Pons (tissue), 1 donor: ENCODE results near the gene BDKRB1.

Experiments used
- DNase-seq: peaks from one replicate; pipeline ENCODE4 v3.0.0-alpha.2; 2016; ENCODE audit warnings: low spot score

Gene BDKRB1

DNA sequence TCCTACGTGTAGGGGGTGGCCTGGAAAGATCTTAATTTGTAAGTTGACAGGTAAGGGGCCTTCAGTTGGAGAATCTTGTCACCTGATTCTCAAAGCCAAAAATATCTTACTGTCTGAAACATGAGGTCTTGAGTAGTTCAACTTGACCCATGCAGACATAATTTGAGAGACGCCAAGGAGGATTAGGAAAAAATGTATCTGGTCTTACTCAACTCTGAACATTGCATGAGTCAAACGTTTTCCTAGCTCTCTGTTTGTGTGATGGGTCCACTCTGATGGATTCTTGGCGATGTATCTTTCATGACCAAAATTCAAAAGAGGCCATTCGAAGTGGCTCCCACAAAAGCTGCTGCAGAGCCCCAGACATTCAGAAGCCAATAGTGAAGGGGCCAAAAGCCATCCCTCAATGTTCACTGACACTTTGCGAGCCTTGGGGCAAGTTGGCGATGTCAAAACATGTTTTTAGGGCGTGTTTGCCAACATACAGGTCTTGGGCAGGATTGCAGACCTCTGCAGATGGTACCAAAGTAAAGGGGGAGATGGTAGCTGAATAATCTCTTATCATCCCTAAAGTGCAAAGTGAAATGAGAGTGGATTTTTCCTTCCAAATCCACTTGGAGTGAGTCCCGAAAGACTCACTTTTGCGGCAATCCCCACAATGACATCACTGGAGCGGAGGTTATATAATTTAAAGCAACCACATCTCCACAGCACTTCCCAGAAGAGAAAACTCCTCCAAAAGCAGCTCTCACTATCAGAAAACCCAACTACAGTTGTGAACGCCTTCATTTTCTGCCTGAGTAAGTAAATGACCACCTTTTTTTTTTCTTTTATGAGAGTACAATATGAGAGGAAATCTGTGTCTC, at the start of gene BDKRB1:
BDKRB1 (plus strand) TSS at position 710 of the 866 bp plus-strand sequence. CDS start 7,473 bp downstream, outside the sequence.
- no peak for DNase-seq

DNA sequence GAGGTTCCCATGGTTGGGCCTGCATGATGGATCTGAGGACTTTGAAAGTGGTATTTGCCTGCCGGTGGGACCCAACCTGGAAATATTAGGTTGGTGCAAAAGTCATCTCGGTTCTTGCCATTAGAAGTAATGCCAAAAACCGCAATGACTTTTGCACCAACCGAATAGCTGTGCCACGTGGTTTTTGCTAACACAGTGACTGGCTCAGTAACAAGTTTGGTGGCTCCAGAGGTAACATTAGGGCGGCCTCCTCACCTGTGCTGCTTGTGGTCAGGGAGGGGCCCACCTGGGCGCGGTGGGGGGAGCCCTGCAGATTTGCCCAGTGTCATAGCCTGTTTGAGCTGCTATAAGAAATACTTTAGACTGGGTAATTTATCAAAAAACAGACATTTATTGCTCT, 49.5 kb upstream of the BDKRB1 start:
- DNase-seq, result no peak

DNA sequence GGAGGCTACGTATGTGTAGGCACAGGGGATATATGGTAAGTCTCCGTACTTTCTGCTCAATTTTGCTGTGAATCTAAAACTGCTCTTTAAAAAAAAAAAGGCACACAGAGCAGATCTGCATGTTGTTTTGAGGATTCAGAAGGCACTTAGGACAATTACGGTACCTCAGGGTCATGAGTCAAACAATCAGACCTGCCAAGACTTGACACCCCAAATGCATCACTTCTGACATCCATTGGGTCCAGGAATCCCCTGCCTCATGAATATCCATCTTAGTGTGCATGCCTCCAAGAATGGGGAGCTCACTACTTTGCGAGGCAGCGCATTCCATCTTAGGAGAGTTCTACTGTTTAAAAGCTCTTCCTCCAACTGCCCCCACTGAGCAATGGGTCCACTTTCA, 48.3 kb upstream of the BDKRB1 start:
- DNase-seq, result no peak

DNA sequence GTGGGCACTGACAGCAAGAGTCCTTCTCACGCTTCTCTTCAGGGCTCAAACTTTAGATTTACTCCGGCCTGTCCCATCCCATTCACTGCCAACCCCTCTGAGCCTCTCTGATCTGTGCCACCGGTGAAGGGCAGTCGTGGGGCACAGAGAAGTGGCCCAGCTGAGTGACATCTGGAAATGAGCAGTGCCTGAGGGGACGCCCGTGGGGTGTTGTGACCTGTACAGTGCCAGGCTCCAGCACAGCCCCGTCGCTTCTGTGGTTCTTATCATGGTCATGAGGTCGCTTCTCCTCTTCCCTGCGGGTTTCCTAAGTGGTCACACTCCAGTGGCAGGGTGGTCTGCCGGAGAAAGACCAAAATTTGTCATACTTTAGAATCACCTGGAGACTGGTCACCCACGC, 47.3 kb upstream of the BDKRB1 start:
- DNase-seq, result no peak

DNA sequence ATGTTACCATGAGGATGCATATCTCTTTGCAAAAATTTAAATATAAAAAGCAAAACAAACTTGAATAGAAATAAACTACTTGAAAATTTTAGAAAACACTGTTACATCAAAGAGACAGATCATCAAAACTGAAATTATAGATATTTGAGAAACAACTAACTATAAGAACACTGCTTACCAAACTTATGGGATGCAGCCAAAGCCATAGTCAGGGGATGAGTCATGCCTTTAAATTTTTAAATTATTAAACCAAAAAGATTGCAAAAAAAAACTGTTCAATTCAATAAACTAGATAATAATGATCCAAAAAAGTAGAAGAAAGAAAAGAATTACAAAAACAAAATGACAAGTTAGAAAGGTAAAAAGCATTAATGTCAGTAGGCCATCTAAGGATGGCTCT, 43.9 kb upstream of the BDKRB1 start:
- no peak for DNase-seq

DNA sequence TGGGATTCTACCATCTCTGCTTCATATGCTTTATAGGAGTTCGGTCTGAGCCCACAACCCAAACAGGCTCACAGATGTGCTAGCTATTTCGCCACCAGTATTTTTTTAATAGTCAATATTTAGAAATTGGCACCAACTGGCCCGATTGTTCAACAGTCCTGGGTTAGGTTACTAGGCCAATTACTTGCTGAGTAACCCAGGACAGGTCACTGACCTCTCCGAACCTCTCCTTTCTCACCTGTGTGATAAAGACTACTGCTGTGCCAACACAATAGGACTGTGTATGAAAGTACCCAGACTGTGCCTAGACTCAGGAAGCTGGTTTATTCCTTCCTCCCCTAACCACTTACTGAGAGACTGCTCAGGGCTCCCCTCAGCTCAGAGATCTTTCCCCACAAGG, 43.1 kb upstream of the BDKRB1 start:
- DNase-seq, result no peak

DNA sequence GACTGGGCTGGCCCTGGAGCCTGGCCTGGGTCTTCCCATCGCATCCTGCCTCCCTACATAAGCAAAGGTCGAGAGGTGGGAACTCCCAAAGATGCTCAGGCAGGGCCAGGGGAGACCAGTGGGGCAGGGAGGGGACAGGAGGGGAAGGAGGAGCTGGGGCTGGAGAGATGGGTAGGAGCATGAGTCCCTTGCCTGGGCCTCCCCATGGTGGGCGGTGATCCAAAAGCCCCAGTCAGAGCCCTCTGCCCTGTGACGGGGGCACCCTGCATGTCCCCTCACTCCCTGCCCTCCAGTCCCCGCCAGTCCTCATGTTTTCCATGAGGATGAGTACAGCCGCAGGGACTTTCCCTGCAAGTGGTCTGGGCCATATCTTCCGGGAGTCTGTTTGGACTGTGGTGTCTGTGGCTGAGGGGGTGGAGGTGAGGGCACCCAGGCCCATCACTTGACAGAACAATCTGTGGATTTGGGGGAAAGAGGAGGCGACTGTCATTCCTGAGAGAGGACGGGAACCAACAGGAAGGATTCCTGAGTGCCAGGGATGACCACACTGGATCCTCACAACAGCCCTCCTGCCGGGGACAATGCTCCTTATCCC, 42.0 kb upstream of the BDKRB1 start:
- no peak for DNase-seq

DNA sequence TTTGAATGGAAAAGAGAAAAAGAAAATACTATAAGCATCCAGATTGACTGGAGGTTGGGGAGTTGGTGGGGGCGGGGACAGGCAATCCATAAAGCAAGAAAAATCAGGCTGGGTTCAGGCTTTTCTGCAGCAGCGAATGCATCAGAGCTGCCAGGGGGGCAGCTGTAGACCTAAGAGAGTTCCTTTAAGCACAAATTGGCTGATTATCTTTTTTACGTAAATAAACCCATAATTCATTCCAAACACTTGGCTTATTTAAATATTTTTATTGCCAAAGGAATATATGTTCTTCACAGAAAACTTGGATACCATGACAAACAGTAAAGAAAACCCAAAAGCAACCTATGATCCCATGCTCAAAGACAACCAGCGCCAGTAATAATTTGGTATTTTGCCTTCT, 41.2 kb upstream of the BDKRB1 start:
- no peak for DNase-seq

DNA sequence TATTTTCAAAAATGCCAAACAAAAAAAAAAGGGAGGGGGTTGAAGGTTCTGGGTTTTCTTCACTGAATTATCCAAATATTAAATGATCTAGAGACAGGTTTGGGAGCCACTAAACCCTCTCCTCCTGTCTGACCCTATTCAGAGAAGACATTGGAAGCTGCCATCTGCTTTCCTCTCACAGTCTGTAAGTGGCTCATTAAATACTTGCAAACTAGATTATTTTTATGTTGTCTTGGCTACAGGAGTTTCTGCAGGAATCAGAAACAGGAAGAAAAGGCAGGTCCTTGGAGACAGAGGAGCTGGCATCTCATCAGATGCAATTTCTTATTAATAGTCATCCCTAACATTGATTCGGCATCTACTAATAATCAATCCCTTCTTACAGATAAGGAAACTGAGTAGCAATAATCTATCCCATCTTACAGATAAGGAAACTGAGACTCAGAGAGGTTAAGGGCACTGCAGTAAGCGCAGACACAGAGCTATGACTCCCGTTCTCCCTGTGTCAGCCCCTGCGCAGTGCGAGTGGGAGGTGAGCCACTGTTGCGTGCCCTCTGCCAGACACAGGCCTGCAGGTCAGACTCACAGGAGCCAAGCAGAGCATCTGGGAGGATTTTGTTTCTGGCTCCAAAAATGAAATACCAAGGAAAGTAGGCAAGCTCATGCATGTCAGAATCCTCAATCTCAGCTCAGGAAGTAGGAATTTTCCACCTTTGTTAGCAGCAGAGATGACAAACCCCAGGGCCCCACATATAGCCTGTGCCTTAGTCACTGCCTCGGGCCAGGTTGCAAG, 40.4 kb upstream of the BDKRB1 start:
- DNase-seq, result no peak

DNA sequence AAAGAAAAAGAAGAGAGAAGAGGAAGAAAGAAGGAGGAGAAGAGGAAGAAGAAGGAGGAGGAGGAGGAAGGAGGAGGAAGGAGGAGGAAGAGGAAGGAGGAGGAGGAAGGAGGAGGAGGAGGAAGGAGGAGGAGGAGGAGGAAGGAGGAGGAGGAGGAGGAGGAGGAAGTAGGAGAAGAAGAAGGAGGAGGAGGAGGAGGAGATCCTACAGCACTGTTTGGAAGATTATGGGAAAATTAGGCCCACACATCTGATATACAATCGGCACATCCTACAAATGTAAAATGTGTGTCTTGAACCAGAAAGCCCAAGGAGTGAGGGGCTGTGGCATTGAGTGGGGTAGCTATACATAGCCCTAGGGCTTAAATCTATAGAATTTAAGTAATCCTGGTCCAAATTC, 39.4 kb upstream of the BDKRB1 start:
- no peak for DNase-seq

DNA sequence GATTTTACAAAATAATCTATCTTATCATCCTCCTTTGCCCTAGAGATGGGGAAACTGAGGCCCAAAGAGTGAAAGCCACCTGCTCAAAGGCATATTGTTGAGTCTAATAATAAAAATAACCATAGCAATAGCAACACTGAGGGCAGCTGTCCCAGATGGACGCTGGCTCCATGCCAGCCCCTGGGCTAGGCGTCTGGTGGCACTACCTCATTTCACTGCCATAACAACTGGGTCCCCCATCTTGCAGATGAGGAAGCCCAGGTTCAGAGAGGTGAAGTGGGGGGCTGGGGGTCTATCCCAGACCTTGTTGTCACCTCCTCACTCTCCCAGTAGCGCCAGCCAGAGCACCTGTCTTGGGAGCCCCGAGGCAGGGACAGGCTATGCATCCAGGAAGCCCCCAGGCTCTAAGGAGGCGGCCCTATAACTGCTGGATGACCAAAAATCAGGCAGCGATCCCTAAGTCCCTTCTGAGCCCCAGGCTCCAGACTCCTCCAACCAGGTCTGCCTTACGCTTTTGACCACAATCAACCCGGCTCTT, 38.6 kb upstream of the BDKRB1 start:
- DNase-seq, result no peak

DNA sequence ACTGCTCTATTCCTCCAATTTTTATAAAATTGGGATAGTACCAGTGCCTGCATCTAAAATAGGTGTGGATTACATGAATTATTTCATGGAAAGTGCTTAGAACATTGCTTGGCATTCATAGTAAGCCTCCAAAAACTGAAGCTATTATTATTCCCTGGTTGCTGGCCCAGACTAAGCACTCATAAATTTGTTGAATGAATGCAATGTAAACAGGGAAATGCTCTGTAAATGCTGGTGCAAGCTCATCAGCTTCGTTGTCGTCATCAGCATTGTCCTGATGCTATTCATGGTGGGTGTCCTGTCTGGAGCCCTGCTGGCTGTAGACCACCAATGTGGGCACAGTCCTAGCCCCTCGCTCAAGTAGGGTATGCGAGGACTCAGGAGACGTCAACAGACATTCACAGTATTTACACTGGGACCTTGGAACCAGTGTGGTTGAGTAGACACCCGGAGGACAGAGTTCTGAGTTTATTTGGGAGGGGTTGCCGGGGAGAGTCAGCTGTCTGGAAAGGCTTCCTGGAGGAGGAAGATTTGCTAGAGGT, 34.8 kb upstream of the BDKRB1 start:
- DNase-seq, result no peak

DNA sequence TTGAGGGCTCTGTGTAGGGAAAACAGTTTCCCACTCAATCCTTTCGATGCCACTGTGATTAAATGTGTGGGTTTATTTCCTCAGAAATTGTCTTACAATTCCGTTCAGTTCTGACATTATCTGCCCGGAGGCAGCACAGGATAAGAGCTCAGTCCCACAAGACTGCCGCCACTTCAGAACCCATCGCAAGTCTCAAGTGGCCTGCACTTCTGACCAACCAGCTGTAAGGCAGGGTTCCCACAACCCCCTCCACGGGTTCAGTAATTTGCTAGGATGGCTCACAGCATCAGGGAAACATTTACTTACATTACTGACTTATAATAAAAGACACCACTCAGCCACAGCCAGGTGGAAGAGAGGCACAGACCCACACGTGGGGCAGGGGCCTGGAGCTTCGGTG, 34.2 kb upstream of the BDKRB1 start:
- DNase-seq, result no peak

DNA sequence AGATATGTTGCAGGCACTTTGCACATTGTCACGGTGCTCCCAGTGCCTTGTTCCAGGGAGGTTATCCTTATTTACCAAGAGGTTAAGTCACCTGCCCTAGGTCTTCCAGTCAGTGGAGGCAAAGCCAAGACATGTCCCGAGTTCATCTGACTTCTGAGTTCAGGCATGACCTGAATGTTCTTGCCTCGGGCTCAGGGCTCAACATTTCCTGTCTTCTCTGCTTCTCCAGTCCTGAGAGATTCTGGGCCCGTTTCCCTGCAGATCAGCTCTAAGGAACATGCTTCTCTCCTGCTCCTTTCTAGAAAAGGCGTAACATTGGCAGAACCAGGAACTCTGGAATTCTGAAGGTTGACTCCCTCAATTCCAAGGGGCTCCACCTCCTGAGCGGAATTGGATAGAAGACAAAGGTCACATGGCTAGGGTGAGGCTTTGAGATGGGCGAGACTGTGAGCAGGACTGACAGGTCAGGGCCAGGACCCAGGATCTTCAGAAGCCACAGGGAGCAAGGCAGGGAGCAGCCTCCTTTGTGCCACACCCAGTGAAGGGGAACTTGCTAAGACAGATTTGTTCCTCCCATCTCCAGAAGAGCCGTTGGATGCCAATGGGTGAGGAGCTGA, 31.4 kb upstream of the BDKRB1 start:
- no peak for DNase-seq

DNA sequence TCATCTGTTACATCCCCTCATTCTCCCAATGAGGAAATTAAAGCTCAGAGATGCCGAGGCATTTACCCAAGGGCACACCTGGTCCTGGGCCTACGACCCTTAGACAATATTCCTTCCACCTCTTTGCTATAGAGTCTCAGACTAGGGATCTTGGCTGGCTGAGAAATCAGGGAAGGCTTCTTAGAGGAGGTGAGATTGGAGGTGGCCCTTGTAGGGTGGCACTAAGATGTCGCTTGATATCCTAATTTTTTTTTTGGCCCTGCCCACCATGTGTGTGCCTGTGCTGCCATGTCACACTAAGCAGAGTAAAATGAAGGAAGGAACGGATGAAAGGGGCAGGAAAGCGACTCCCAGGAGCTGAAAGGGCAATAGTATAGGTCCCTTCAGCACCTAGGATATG, 30.8 kb upstream of the BDKRB1 start:
- DNase-seq, result no peak

DNA sequence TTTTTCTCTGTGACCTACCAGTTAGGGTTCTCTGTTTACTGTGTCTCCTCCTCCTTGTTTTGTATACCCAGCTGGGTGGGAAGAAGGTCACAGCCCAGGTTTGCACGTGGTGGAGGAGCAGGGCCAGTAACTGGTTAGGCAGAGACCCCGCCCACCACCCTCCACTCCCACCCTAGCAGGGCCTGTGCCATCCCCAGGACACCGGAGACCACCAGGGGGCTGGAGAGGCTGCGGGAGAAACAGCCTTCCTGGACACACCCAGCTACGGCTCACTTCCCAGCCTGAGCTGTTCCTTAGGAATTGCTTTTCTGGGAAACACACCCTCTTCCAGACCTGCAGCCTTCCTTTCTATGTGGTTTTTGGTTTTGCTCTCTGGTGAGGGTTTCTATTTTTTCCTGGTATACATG, 30.3 kb upstream of the BDKRB1 start:
- no peak for DNase-seq

DNA sequence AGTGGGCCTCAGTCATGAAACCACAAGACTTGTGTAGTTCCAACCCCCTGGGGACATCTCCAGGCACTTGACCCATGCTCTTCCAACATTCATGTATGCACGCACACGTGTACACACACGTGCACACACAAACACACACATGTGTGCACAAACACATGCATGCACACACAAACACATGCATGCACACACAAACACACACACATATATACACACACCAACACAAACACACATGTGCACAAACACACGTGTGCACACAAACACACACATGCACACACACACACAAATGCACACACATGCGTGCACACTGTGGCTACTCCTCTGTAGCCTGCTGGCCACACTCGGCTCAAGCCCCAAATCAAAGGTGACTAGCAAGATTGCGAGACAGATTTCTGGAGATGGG, 28.6 kb upstream of the BDKRB1 start:
- no peak for DNase-seq

DNA sequence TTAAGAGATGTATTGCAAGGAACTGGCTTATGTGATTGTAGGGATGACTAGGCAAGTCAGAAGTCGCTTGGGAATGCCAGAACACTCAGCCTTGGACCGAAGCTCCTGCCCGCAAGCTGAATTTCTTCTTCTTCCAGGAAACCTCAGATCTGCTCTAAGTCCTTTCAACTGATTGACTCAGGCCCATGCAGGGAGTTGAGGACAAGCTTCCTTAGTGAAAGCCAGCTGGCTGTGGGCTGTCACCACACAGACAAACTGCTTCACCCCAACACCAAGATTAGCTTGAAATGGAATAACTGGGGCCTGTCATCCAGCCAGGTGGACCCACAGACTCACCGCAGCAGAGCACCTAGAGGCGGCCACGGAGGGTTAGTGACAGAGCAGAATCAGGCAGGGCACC, 26.7 kb upstream of the BDKRB1 start:
- DNase-seq, result no peak

DNA sequence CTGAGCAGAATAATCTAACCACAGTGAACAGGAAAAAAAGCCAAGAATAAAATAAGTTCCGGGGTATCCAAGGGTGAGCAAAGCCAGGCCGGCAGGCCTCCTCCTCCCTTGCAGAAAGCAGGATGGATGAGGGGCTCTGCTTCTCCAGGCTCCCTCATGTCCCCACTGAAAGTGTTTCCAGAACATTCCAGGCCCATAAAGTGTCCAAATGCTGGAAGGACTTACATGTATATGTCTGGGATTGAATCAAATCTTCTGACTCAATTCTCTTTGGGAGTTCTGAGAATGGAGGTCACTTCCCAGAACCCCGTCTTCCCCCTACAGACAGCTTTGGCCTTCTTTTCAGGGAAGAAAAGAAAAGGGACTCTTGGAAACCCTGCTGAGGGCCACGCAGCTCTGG, 25.0 kb upstream of the BDKRB1 start:
- no peak for DNase-seq

DNA sequence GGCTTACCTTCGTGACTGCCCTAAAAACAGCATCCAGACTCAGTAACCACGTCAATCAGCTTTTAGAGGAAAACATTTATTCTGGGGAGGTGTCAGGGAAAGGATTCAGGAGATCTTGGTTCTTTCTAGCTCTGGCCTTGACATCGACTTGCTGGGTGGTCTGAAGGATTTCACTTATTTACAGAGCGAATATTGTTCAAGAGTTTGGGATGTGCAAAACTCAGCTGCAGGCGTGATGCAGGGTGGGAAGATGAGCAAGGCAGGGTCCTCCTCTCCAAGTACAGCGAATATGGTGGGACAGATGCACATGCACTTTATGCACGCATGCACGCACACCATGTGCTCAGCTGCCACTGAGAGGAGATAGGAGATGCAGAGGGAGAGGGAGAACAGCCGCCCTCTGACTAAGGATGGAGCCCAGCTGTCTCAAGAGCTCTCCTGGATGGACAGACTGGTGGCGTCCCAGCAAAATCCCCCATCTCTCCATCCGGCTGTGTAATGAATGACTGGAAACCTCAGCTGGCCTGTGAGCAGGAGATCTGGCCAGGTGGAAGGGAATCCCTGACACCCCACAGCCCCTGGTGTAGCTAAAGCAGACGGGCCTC, 24.4 kb upstream of the BDKRB1 start:
- no peak for DNase-seq

DNA sequence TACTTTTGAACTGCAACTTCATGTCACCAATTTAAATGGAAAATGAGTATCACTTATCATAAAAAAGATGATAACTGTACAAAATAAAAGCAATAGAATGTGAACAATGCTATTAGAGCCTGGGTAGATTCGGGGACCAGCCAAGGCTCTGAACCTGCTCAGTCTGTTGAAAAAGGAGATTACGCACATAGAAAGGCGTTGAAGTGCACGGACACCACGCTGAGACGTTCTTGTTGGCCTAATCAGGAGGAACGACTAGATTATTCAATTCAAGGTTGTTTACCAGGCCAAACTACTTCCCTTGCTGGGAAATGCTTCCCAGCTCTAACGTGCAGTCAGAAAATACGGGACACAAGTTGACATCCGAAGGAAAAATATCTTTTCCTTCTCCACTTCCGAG, 23.5 kb upstream of the BDKRB1 start:
- DNase-seq, result no peak

DNA sequence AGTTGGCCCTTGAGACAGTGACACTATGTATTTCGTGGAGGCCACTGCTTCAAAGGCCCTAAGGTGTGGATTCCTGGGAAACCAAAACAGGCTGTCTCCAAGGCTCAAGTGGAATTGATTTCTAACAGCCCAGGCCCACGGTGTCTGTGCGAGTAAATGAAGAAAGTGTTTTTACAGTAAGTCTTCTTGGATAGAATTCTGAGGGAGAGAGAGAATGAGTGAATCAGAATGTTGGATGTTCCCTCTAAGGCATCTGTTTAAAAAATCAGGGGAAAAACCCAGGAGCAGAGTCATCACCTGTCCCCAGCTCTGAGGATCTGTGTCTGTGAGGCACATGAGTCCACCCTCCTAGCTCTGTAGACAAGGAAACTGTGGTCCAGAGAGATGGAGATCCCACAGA, 22.3 kb upstream of the BDKRB1 start:
- no peak for DNase-seq
